ENCODE data around the gene DNM1L. TPM values are rescaled to one million over a fixed set of nuclear protein-coding genes. Genes with fewer than 3 reads are reported as not detected.
"Not testable (repeated sequence)": the region's sequence is repeated elsewhere in the genome, so short reads cannot be mapped to it uniquely, and the experiment has no call there.

DNM1L gene
- total RNA-seq, 3 donors from 2014 or later, result 54.2 to 63.0 (median 55.1) TPM

DNA sequence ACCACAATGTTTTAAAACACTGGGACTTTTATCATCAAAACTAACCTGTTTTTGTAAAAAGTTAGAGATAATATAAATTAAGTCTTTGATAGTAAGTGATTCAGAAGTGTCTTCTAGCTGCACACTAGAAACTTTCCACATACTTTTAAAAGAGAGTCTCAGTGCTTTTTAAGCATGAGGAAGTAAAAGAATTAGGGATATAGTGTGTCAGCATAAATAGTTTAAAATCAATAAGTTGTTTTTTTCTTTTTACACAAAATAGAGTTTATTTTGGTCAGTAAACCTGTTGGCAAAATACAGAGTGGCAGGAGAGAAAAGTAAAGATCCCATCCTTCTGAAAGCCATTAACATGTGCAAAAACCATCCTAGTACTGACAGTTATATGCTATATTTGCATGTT is 1.7 kb downstream of the DNM1L start:
- H3K27me3 Mint-ChIP-seq (ENCODE audit: low read depth), result no peaks in the 10 kb centered on the region
- no peak for ATAC-seq
- DNase-seq, result no peak
- peaks cover 29% of the 10 kb centered on the region for H3K4me1 Mint-ChIP-seq (ENCODE audit: low read depth)
- no peaks in the 10 kb centered on the region for H3K9me3 Mint-ChIP-seq
- peak overlapping the region; percentile 93 for H3K4me3 Mint-ChIP-seq
- peaks cover 6% of the 10 kb centered on the region for H3K36me3 Mint-ChIP-seq (ENCODE audit: insufficient read depth)

DNA sequence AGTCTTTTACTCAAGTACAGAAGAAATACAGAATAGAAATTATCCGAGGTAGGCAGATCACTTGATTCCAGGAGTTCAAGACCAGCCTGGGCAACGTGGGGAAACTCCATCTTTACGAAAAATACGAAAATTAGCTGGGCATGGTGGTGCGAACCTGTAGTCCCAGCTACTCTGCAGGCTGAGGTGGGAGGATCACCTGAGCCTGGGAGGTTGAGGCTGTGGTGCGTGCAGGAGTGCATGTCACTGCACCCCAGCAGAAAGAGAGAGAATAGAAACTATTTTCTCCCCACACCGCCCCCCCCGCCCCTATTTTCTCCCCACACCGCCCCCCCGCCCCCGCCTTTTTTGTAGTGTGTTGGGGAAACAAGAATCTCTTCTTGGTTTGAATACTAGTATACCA is 2.2 kb downstream of the DNM1L start:
- H3K4me1 Mint-ChIP-seq (ENCODE audit: low read depth), result peaks cover 30% of the 10 kb centered on the region
- ATAC-seq, result no peak
- DNase-seq, result no peak
- no peak overlapping the region for H3K4me3 Mint-ChIP-seq
- H3K36me3 Mint-ChIP-seq (ENCODE audit: insufficient read depth), result peaks cover 7% of the 10 kb centered on the region
- H3K27me3 Mint-ChIP-seq (ENCODE audit: low read depth), result no peaks in the 10 kb centered on the region
- H3K9me3 Mint-ChIP-seq, result no peaks in the 10 kb centered on the region

DNA sequence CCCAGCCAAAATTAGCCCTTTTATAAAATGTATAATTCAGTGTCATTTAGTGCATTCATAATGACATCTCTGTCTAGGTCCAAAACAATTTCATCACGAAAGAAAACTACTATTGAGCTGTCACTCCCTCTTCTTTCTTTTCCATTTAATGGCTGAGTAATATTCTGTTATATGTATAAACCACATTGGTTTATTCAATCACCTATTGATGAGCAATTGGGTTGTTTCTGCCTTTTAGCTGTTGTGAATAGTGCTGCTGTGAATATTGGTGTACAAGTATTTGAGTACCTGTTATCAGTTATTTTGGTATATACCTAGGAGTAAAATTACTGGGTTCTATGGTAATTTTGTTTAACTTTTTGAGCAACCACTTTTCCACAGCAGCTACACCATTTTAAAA is 7.2 kb downstream of the DNM1L start:
- DNase-seq (no peak), ATAC-seq (no peak)
- H3K36me3 Mint-ChIP-seq (ENCODE audit: insufficient read depth), result peaks cover 12% of the 10 kb centered on the region

DNA sequence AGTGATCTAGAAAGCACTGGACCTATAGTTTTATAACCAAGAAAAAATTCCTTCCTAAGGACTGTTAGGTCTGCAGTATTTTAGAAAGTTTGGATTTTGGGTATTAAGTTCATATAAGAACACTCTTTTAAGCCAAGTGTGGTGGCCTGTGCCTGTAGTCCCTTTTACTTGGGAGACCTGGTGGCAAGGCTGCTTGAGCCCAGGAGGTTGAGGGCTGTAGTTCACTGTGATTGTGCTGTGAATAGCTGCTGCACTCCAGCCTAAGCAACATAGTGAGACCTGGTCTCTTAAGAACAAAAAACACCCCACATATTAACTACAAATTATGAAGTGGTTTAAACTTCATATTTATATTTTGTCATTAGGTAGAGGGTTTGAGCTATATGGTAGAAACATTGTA is 9.7 kb downstream of the DNM1L start:
- Mint-ChIP-seq H3K9me3 (no peaks in the 10 kb centered on the region), H3K27me3 (ENCODE audit: low read depth) (no peaks in the 10 kb centered on the region), H3K4me3 (no peak overlapping the region), H3K4me1 (ENCODE audit: low read depth) (peaks cover 33% of the 10 kb centered on the region), H3K36me3 (ENCODE audit: insufficient read depth) (peaks cover 17% of the 10 kb centered on the region)
- ATAC-seq, result no peak
- DNase-seq, result no peak

More for the DNA sequence above, 7.2 kb downstream of the DNM1L start:
- H3K4me1 Mint-ChIP-seq (ENCODE audit: low read depth), result peaks cover 30% of the 10 kb centered on the region
- H3K9me3 Mint-ChIP-seq, result no peaks in the 10 kb centered on the region
- H3K4me3 Mint-ChIP-seq, result no peak overlapping the region
- no peaks in the 10 kb centered on the region for H3K27me3 Mint-ChIP-seq (ENCODE audit: low read depth)

DNA sequence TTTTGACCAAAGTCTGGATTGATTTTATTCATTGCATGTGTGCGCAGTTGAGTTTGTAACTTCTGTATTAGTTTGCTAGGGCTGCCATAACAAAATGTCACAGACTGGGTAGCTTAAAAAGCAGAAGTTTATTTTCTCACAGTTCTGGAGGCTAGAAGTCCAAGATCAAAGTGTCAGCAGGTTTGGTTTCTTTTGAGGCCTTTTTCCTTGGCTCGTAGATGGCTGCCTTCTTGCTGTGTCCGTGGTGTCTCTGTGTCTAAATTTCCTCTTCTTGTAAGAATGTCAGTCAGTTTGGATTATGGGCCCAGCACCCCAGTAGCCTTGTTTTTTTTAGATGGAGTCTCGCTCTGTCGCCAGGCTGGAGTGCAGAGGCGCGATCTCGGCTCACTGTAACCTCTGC is 11.8 kb downstream of the DNM1L start:
- Mint-ChIP-seq H3K36me3 (ENCODE audit: insufficient read depth) (peaks cover 24% of the 10 kb centered on the region), H3K27me3 (ENCODE audit: low read depth) (no peaks in the 10 kb centered on the region), H3K9me3 (no peaks in the 10 kb centered on the region), H3K4me3 (no peak overlapping the region), H3K4me1 (ENCODE audit: low read depth) (peaks cover 36% of the 10 kb centered on the region)
- no peak for DNase-seq
- ATAC-seq, result no peak

DNA sequence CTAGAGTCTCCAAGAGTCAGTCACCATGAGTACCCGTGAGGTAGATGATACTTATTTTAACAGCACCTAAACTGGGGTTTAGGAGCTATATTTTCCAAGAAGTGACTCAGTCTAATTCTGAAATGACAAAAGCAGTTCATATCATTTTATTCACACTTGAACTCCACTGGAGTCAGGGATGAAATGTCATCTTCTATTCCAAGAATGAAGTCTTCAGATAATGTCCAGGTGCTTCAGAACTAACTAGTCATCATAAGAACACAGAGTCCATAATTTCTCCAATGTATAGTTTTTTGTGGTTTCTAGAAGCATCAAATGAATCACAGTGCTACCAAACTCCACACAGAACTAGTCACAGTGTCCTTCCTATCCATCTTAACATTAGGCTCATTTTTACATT is 13.3 kb downstream of the DNM1L start:
- Mint-ChIP-seq H3K27me3 (ENCODE audit: low read depth) (no peaks in the 10 kb centered on the region), H3K9me3 (no peaks in the 10 kb centered on the region), H3K36me3 (ENCODE audit: insufficient read depth) (peaks cover 21% of the 10 kb centered on the region), H3K4me3 (no peak overlapping the region), H3K4me1 (ENCODE audit: low read depth) (peaks cover 35% of the 10 kb centered on the region)
- no peak for DNase-seq
- peak in 1 of 2 donors; percentile 28 for ATAC-seq

DNA sequence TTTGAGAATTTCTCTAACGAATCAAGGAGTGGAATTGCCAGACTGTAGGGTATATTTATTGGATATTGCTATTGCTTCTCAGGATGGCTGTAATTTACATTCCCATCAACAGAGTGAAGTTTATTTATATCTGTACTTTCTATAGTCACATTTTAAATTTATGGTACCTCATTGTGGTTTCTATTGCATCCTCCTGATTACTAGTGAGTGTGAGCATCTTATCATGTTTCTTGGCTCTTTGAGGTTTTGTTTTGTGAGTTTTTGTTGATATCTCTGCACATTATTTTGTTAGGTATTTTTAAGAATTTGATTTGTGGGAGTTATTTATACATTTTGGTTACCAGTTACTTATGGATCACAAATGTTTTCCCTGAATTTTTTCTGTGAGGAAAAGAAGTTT is 13.9 kb downstream of the DNM1L start:
- Mint-ChIP-seq H3K4me1 (ENCODE audit: low read depth) (peaks cover 36% of the 10 kb centered on the region), H3K27me3 (ENCODE audit: low read depth) (no peaks in the 10 kb centered on the region), H3K4me3 (no peak overlapping the region), H3K36me3 (ENCODE audit: insufficient read depth) (peaks cover 21% of the 10 kb centered on the region), H3K9me3 (no peaks in the 10 kb centered on the region)
- DNase-seq (no peak), ATAC-seq (no peak)

DNA sequence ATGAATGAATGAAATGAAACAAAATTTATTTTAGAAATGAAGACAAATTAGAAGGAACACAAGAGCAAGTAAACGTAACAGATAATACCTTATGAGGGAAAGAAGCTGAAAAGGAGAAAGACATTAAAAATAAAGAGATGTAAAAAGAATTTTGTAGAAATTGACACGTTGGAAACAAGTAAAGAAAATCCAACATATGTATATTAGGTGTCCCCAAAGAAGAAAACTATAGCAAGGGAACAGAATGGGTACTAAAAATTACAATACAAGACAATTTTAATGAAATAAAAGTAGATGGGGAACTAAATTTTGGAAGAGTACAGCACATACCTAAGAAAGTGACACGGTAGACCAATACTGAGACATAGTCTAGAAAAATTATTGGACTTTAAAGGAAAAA is 16.7 kb downstream of the DNM1L start:
- peaks cover 26% of the 10 kb centered on the region for H3K4me1 Mint-ChIP-seq (ENCODE audit: low read depth)
- no peak for ATAC-seq
- DNase-seq, result no peak
- H3K27me3 Mint-ChIP-seq (ENCODE audit: low read depth), result no peaks in the 10 kb centered on the region
- H3K4me3 Mint-ChIP-seq, result no peak overlapping the region
- H3K36me3 Mint-ChIP-seq (ENCODE audit: insufficient read depth), result peaks cover 19% of the 10 kb centered on the region
- no peaks in the 10 kb centered on the region for H3K9me3 Mint-ChIP-seq

DNA sequence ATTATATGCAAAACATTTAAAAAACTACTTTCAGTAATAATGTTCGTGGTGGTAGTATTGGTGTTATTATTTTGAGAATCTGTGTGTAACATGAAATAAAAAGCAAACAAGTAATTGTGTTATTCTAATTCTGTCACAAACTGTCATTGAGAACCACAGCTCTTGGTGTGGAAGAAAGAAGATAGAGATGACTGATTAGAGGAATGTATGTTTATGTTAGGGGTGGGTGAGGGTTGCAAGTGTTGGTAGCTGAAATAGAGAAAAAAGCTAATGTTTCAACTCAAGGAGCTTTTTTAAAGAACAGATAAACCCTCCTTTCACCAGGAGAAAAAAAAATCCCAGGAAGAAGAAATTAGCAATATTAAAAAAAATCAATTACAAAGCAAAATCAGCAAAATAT is 18.3 kb downstream of the DNM1L start:
- H3K4me3 Mint-ChIP-seq, result no peak overlapping the region
- peaks cover 17% of the 10 kb centered on the region for H3K4me1 Mint-ChIP-seq (ENCODE audit: low read depth)
- no peaks in the 10 kb centered on the region for H3K9me3 Mint-ChIP-seq
- ATAC-seq (no peak), DNase-seq (no peak)
- no peaks in the 10 kb centered on the region for H3K27me3 Mint-ChIP-seq (ENCODE audit: low read depth)
- H3K36me3 Mint-ChIP-seq (ENCODE audit: insufficient read depth), result peaks cover 17% of the 10 kb centered on the region

DNA sequence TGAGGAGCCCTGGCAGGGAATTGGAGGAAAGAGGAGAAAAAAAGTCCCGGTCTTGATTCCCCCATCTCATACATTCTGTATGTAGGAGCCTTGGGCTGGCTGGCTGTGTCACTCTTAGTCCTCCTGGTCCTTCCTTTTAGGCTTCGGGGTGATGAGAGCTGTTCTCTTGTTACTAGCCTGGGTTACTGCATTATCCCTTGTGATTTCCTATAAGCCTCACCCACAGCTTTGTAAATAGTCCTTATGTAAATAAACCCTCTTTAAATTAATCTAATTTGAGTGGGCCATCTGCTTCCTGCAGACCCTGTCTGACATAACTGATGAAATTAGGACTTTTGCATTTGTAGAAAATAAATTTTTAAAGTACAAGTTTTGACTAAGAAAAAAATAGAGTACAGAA is 19.2 kb downstream of the DNM1L start:
- Mint-ChIP-seq H3K4me1 (ENCODE audit: low read depth) (peaks cover 12% of the 10 kb centered on the region), H3K4me3 (no peak overlapping the region), H3K27me3 (ENCODE audit: low read depth) (no peaks in the 10 kb centered on the region), H3K9me3 (no peaks in the 10 kb centered on the region), H3K36me3 (ENCODE audit: insufficient read depth) (peaks cover 24% of the 10 kb centered on the region)
- no peak for ATAC-seq
- no peak for DNase-seq

DNA sequence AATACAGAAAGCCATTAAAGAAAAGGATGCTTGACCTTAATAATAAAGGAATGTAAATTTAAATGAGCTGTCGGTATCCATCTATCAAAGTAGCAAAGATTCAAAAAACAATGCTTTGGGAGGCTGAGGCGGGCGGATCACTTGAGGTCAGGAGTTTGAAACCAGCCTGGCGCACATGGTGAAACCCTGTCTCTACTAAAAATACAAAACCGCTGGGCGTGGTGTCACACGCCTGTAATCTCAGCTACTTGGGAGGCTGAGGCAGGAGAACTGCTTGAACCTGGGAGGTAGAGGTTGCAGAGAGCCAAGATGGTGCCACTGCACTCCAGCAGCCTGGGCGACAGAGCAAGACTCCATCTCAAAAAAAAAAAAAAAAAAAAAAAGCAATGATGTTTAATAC is 20.3 kb downstream of the DNM1L start:
- H3K4me3 Mint-ChIP-seq; H3K27me3 Mint-ChIP-seq (ENCODE audit: low read depth); ATAC-seq; H3K9me3 Mint-ChIP-seq; DNase-seq: not testable (repeated sequence)
- peaks cover 11% of the 10 kb centered on the region for H3K4me1 Mint-ChIP-seq (ENCODE audit: low read depth)
- H3K36me3 Mint-ChIP-seq (ENCODE audit: insufficient read depth), result peaks cover 25% of the 10 kb centered on the region

DNA sequence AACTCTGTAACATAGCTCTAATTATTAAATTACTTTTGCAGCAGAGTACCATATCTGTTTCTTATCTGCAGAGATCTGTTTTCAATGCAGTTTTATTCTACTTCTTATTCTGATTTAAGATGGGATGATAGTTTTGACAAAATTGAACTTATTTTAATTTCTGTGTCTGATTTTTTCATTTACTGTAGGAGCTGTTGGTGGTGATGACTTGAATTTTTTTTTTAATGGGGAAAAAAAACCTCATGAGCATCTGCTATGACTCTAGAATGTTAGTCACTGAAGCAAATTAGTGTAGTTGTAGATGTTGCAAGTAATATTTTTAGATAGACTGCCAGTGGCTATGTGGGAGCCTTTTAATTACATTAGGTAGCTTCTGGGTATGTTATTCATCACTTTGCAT is 23.4 kb downstream of the DNM1L start:
- no peaks in the 10 kb centered on the region for H3K9me3 Mint-ChIP-seq
- no peak overlapping the region for H3K4me3 Mint-ChIP-seq
- no peak for ATAC-seq

DNA sequence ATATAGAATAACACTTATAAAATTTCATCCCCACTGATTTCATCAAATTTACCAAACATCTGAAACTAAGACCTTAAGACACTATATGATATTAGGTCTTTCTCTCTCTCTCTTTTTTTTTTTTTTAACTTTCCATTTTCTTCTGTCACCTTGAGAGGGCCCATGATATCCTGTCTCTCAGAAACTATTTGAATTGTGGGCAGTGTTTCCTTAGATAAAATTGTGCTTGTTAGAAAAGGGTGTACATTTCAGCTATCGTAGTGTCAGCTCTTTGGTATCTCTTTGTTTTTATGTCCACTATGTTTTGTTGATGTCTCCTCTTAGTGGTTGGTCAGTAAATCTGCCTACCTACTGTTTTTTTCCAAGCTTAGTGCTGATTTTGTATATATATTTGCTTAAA is 23.8 kb downstream of the DNM1L start:
- Mint-ChIP-seq H3K9me3 (no peaks in the 10 kb centered on the region), H3K27me3 (ENCODE audit: low read depth) (no peaks in the 10 kb centered on the region), H3K36me3 (ENCODE audit: insufficient read depth) (peaks cover 12% of the 10 kb centered on the region), H3K4me3 (no peak overlapping the region), H3K4me1 (ENCODE audit: low read depth) (peaks cover 2% of the 10 kb centered on the region)
- DNase-seq (no peak), ATAC-seq (no peak)

More for the DNA sequence above, 23.4 kb downstream of the DNM1L start:
- Mint-ChIP-seq H3K36me3 (ENCODE audit: insufficient read depth) (peaks cover 12% of the 10 kb centered on the region), H3K4me1 (ENCODE audit: low read depth) (peaks cover 3% of the 10 kb centered on the region), H3K27me3 (ENCODE audit: low read depth) (no peaks in the 10 kb centered on the region)
- no peak for DNase-seq

DNA sequence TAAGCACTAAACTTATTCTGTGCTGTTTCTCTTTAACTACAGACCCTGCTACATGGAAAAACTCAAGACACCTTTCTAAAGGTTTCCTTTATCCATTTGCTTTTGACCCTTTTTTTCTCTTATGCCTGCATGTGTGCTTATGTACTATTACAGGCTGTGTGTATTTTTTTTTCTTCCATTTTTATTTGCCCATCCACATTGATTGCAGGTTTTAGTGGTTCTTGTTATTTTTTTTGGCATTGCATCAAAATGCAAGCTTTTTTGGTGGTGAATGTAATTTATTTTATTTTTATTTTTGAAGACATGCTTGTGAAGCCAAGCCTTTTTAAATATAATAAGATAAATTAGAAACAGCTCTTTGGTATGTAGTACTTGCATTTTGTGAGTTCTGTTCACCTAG is 26.7 kb downstream of the DNM1L start:
- Mint-ChIP-seq H3K4me3 (no peak overlapping the region), H3K27me3 (ENCODE audit: low read depth) (no peaks in the 10 kb centered on the region), H3K4me1 (ENCODE audit: low read depth) (no peaks in the 10 kb centered on the region), H3K36me3 (ENCODE audit: insufficient read depth) (peaks cover 20% of the 10 kb centered on the region), H3K9me3 (no peaks in the 10 kb centered on the region)
- ATAC-seq, result no peak
- no peak for DNase-seq

DNA sequence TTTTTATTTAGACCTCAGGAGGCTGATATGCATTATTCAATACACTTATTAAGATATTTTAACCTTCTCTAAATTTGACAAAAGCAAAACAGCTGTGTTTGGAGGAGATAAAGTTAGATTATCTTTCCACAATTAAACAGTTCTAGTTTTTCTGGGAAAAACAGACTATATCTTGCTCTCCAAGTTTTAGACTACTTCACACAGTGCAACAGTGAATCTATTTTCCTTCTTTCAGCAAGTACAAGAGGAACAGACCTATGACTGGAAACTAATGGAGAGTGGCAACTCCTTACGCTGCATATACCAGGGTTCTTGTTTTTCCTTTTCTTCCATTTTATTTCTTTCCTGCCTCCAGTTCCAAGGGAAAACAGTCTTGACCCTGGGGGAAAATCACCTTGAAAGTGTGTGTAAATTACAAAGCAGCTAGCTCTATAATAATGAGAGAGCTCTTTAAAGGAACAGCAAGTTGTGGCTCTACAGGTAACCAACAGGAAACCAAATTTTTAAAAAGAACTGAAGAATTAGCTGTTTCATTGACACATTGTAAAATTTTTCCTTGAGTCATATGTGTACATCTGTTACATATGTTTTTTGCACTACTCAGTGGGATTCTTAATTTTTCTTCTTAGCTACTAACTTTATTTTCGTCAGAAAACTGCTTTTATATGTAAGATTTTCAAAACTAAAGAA is 27.4 kb downstream of the DNM1L start:
- no peaks in the 10 kb centered on the region for H3K9me3 Mint-ChIP-seq
- DNase-seq, result no peak
- peaks cover 24% of the 10 kb centered on the region for H3K36me3 Mint-ChIP-seq (ENCODE audit: insufficient read depth)
- H3K4me3 Mint-ChIP-seq, result no peak overlapping the region
- H3K27me3 Mint-ChIP-seq (ENCODE audit: low read depth), result no peaks in the 10 kb centered on the region
- H3K4me1 Mint-ChIP-seq (ENCODE audit: low read depth), result no peaks in the 10 kb centered on the region
- ATAC-seq, result no peak

Measured in activated T-cell treated with anti-CD3 and anti-CD28 coated beads, Interleukin-2, amount 50 U/mL, for 4 hours (primary cell).